GM19035 (cell line): ENCODE results near the gene CRISP1.
"Not testable (repeated sequence)": the region's sequence is repeated elsewhere in the genome, so short reads cannot be mapped to it uniquely, and the experiment has no call there.

Experiments
- ATAC-seq: cut with Tn5 transposase; IDR thresholded peaks from one replicate; pipeline ENCODE4 v1.9.1; 2021; ENCODE audit not compliant: unreplicated experiment

Gene CRISP1, protein sequence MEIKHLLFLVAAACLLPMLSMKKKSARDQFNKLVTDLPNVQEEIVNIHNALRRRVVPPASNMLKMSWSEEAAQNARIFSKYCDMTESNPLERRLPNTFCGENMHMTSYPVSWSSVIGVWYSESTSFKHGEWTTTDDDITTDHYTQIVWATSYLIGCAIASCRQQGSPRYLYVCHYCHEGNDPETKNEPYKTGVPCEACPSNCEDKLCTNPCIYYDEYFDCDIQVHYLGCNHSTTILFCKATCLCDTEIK

DNA sequence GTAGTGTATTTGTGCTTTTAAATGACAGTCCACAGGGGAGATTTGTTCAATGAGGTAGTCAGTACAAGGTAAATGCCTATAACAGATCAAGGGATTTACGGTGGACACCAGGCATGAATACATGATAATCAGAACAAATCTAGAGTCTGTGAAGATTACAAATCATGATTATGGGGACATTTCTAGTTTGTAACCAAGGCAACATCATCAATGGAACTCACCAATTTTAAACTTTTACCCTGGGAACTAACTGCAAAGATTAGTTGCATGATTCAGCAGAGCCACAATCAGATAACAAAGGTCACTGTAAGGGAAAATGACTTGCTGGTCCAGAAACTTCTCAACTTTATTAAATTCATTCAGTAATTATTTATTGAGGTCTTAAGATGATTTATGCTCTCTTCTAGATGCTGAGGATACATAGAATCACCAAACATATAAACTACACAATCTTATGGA is at the start of gene CRISP1:
Gene CRISP1 (minus strand): TSS at position 51 of the 459 bp plus-strand sequence. CDS start 9,135 bp downstream, outside the sequence.
- no peak for ATAC-seq

DNA sequence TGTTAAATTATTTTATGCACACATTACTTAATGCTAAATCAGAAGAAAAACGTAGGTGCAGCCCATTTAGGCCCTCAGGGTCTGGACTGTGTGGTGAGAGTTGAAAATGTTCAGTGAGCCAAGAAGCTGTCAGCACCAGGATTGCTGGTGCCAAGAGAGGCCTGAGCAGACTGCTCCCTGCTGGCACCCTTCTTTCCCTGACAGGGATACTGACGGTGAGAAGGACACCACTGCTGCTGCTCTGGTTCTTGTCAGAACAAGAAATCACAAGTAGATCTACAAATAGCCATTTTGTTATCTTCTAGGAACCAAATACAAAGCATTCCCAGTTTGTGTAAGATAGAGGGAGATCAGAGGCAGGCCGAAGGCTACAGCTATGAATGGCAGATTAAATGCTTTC is 48.7 kb upstream of the CRISP1 start:
- ATAC-seq = no peak

DNA sequence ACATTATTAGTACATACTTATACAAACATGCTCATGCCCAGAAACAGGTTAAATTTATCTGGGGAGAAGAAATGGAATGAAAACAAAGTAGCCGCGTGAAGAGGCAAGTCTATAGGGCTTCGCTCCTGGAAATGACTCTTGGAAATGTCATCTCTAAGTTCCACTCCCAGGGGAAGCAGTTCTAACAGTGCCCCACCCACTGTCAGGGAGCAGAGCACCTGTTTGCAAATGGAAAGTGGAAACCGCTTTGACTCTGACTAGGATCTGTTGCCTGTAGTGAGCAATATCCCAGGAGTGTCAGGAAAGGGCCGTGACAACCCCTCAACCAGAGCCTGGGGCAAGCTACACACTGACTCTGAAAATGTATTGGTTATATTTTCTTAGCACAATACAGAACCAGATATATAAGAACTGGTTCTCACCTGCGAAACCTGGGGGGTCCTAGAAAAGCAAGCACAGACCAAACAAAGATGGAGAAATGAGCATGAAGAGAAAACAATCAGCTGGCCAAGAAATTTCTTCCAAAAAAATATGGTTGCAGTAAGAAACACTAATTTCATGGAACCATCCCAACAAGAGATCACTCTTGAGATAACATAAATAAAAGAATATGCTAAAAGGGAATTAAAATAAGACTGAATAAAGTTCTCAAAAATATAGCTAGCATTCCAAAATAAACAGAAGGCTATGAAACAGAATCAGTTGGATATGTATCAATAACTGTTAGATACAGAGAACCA is 47.5 kb upstream of the CRISP1 start:
- ATAC-seq = no peak

DNA sequence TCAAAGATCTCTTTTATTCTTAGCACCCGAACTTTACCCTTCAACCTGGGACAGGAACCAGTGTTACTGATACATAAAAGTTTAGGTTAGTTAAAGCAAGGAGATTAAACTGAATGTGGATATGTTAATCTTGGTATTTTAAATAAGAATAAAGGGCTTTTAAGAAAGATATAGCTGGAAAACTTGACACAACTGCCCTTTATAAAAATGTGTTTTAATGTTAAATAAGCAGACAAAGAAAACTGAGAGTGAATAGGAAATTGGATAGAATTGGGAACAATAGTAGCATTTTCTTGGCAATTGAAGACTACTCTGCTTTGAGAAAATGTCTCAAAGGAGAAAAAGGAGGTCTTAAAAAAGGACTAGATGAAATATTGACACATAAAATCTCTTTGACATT is 45.9 kb upstream of the CRISP1 start:
- no peak for ATAC-seq

DNA sequence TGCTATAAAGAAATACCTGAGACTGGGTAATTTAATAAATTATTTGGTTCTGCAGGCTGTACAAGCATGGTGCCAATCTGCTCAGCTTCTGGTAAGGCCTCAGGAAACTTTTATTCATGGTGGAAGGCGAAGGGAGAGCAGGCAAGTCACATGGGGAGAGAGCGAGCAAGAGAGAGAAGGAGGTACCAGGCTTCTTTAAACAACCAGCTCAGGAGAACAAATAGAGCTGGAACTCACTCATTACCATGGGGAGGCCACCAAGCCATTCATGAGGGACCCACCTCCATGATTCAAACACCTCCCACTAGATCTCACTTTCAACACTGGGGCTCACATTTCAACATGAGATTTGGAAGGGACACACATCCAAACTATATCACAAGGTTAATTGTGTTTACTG is 44.9 kb upstream of the CRISP1 start:
- no peak for ATAC-seq

DNA sequence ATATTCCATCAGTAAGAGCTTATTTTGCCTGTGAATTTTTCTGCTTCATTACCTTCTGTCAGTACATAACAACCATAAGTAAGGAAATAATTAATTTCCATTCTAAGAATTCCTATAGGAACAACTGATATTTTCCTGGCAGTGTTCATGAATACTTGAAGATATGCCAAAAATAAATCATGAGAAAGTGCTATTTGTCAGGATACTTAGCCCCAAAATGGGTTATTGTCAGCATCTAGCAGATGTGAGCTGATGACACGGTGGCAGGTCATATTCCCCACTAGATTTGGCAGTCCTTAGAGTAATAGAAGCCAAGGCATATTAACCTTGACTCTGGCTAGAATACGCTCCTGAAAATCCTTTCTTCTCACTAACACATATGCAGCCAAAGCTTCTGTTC is 43.2 kb upstream of the CRISP1 start:
- no peak for ATAC-seq

DNA sequence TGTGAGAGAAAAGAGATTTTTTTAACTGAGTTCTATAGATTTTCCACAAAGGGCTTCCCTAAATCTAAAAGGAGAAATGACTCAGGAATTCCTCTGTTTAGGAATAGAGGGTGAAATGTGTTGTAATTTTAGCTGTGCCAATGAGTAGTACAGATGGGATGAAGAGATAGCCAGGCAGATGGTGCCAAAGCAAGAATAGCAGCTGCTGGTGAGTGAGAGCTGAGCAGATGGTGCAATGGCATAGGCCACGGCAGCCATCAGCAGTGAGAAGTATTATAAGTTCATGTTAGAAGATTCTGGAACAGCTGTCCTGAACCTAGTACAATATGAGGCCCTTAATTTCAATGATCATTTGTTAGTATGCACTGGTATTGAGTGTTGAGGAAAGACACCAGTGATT is 40.2 kb upstream of the CRISP1 start:
- no peak for ATAC-seq

DNA sequence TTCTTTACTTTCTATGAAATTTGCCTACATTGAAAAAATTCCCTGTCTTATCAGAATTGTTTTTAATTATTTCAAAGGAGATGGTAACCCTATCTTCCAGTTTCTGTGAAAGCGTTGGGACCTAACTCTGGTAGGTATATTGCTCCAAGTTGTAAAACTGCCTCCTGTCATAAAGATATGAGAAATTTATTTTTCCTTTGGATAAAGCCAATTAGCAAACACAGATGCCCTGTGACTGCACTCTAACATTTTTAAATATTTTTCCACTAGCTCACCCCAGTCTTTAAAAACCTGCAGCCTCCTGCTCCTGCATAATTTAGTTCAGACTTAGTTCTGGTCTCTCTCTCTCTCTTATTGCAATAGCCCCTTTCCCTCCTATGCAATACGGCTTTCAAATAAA is 39.0 kb upstream of the CRISP1 start:
- no peak for ATAC-seq

DNA sequence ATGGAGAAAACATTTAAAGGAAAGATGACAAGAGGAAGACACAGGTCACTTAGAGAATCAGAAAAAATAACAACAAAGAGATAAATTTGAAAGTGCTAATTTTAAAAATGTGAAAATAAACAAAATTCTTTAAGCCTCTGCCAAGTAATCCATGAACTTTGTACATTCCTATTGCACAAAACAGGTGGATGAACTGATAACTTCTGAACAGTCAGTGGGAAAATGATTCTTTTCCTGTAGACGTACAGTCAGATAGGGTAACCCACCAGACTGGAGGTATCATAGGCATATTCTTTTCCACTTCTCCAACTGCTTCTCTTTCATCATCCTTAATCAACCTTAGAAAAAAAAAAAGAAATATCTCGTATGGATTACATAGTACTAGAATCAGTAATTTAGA is 36.5 kb upstream of the CRISP1 start:
- no peak for ATAC-seq

DNA sequence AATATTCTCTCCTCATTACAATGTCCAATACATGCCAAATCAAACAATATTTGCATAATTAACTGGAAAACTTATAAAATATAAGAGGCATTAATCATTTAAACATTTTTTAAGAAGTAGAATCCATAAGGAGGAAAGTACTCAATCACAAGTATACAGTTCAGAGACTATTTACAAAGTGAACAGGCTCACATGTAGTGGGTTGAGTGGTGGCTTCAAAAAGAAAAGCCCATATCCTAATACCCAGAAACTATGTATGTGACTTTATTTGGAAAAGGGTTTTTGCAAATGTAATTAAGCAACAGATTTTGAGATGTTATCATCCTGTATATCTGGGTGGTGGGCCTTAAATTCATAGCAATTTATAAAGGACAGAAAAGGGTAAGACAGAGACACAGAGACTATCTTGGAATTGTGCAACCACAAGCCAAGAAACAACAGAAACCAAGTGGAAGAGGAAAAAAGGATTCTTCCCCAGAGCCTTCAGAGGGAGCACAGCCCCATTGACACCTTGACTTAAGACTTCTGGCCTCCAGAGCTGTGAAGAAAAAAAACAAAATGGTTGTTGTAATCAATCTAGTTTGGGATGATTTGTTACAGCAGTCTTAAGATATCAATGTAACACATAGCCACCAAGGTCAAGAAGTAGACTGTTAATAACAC is 32.7 kb upstream of the CRISP1 start:
- no peak for ATAC-seq

DNA sequence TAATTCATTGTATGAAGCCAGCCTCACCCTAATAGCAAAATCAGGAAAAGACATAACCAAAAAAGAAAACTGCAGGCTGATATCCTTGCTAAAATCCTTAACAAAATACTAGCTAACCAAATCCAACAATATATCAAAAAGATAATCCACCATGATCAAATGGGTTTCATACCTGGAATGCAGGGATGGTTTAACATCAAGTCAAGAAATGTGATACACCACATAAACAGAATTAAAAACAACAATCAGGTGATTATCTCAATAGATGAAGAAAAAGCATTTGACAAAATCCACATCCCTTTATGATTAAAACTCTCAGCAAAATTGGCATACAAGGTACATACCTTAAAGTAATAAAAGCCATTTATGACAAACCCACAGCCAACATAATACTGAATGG is 29.2 kb upstream of the CRISP1 start:
- not testable (repeated sequence) for ATAC-seq

DNA sequence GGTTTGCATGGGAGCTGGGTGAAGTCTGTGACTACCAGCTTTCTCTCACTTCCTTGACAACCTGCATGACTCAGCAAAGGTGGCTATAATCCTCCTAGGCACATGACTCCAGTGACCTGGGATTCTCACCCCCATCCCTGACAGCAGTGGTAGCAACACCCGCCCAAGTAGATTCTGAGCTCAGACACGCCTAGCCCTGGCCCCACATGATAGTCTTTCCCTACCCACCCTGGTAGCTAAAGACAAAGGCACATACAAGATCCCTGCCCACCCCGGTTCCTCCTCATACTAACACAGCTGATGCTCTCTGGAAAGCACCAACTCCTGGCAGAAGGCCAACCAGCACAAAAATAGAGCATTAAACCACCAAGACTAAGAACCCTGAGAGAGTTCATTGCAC is 25.9 kb upstream of the CRISP1 start:
- ATAC-seq = no peak

DNA sequence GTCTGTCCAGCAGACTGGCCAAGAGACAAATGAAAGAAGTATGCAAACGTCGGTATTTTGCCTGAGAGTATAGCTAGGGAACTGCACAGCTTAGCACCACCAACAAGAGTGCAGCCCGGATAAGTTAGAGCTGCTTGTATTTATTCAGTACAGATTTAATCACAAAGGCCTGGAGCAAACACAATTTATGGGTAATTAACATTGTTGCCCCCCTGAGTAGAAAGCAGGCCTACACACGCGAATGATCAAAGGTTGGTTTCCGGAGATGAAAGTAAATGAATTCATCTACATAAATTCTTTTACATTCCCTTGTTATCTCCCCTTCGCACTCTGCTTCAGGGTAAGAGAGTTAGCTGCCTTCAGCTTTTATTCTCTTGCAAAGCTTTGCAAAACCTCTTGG is 24.7 kb upstream of the CRISP1 start:
- no peak for ATAC-seq

DNA sequence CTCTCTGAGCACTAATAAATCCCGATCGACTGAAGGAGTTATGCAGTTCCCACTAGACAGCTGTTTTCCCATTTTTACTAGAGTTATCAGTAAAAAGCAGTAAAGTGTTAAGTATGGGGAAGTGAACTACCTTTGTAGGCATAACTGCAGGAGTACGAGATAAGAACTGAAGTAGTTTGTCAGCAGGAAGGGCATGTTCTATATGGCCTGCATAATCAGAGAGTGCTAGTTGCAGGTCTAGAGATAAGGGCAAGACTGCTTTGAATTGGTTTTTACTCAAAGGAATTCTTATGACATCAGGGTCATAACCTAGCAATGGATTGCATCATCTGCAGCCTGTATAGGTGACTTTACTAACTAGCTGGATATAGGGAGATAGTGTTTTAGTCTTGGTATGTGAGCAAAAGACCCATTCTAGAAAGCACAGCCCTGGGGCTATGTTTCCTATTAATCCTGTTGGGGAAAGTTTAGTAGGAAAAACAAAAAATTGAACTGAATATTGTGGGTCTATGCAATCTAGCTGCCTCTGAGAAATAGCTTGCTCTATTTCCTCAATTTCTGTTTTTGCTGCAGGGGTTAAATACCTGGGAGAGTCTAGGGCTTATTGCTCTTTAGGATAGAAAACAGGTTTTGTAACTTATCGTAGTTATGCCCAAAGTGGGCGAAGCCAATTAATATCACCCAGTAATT is 22.6 kb upstream of the CRISP1 start:
- ATAC-seq = no peak

DNA sequence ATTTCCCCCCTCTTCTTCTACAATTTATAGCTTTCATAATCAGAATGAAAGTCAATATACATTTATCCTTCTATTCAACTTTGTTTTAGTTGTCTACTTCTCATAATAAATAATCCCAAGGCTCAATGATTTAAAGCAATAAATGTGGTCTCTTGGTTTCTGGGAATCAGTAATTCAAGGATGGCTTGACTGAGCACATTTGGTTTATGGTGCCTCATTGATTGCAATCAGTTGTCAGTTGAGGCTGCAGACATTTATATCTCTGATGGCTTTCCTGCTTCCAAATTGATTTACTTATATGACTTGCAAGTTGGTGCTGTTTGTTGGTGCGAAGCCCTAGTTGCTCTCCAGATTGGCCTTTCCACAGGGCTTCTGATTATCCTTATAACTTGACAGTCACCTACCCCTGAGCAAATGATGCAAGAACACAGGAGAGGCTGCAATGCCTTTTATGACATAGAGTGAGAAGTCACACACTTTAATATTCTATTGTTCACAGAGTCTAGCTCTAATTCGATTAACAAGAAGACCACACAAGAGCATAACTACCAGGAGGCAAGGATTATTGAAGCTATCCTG is 2.7 kb upstream of the CRISP1 start:
- no peak for ATAC-seq

DNA sequence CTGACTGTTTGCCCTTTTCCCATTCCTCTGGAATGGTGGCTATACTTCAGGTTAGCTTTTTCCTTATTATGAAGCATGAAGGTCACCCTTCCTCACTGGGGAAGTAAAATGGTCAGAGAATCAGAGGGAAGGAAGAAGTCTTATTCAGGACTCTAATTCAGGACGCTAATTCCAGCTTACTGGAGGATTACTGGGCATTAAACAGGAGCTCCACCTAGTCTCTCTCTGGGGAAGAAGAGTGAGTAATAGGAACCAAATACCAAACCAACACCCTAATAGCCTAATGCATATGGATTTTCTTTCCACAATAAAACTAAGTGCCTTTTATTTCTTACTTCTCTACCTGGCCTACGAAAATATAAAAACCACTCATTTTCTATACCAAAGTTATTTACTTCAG is 10.1 kb downstream of the CRISP1 start:
- ATAC-seq = no peak

DNA sequence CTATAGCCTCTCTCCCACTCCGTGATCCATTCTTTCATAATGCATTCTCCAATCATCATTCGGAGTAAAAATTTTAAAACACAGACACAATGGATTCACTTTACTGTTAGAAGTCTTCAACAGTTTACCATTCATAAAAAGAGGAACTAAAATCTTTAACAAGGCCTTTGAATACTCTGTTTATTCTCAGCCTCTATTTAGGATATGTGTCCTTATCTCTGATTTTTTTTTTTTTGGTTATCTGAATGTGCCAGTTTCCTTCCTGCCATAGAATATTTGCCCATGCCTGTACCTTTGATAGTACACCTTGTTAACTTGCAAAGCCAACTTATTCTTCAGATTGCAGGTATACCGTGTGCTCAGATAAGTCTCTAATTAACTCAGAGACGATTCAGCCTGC is 11.1 kb downstream of the CRISP1 start:
- no peak for ATAC-seq

DNA sequence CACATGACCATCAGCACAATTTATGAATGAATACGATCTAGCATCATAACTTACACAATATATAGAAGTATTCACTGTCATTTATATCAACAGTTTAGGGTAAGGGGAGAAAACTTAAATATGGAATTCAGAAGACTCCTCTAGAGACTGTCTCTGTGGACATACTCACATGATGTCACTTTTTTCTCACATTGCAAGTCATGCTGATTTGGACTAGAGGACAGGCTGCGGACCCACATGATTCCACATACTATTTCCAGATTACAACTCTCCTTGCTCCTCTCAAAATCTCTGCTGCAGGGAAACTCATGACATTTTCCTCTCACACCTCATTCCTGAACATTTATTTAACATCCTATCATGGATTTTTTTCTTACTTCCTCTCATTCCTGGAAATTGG is 13.4 kb downstream of the CRISP1 start:
- no peak for ATAC-seq

DNA sequence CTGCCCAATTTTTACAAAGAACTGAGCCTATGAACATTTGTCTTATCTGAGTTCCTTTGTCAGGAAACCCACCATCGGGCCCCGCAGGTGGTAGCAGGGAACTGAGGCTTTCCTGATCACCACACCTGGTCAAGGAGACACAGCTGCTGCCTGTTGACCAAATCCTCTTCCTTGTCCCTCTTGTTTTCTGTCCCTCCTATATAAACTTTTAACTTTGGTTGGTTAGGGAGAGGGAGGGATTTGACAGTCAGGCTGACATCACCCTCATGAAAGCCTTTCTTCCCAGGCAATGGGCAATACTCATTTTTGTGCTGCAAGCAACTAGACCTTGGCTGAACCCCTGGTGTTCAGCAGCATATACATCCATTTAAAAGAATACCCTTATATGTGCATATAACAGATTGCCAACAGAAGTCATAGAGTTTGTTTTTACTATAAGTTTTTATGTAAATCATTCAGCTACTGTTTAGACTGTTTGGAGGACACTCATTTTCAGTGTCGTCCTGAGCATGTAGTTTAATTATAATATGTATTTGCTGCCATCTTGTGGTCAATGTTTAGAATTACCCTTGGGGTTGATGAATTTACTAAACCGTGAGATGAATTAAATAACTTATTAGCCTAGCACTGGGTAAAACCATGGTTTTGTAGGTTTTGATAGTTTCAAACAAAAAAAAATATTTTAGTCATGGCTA is 17.0 kb downstream of the CRISP1 start:
- ATAC-seq = peak; percentile 91

DNA sequence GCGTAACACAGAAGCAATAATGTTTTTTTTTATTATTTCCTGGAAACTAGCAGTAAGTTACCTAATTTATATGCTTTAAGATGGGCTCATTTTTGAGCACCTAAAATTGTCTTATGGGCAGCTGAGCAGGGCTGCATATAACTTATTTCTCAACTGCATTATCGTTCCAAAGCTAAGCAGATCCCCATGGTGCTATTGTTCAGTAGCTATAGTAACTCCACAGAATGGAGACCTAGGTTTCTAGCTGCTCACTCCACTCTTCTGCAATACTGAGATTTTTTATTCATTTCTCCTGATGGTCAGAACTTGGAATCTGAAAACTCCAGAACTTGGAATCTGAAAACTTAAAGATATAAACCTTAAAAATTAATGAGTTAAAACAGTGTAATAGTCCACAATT is 18.7 kb downstream of the CRISP1 start:
- ATAC-seq = no peak

DNA sequence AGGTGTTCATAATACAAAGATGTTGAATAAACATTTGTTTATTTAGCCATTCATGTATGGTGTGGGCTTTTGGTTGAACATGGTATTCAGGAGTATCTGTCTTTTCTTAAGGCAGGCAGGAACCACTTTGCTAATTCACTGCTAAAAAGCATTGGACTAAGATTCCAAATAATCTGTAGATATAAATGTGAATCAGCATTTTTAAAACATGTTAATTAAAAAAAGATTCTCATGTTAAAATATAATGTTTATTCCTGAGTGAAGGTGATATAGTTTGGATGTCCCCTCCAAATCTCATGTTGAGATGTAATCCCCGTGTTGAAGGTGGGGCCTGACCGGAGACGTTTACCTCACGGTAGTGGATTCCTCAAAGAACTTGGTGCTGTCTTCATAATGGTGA is 19.3 kb downstream of the CRISP1 start:
- no peak for ATAC-seq
